ENCODE measurements around the gene CHST13.
A peak's percentile ranks its signal among the peaks of the same experiment; 100 is the strongest.

CHST13 gene

DNA sequence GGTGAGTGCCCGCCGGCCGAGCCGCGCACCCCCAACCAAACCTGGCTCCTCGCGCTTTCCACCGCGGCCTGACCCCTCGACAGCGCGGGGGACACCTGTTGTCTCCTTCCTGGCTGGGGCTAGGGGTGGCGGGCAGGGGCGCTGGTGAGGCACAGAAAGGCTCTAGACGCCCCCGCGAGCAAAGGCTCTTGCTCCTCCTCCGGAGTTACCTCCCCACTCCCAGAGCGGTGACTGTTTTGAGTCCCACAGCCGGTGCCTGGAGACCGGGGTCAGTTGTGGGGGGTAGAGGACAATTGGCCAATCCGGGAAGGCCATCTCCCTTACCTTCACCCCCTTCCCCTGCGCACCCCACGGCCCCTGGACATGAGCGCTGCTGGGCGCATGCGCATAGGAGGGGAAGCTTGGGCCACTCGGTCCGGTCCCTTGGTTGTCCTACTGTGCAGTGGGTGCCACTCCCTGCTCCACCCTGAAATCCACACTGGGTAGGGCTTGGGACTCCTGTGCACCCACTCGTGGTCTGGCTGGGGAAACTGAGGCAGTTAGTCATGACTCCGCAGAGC lies 554 bp downstream of the CHST13 start:
- 0 out of 2 replicates have a peak, but pooled peaks have one; percentile 18 for TF ChIP-seq CTCF (IDR thresholded peaks at IDR 0.05)

DNA sequence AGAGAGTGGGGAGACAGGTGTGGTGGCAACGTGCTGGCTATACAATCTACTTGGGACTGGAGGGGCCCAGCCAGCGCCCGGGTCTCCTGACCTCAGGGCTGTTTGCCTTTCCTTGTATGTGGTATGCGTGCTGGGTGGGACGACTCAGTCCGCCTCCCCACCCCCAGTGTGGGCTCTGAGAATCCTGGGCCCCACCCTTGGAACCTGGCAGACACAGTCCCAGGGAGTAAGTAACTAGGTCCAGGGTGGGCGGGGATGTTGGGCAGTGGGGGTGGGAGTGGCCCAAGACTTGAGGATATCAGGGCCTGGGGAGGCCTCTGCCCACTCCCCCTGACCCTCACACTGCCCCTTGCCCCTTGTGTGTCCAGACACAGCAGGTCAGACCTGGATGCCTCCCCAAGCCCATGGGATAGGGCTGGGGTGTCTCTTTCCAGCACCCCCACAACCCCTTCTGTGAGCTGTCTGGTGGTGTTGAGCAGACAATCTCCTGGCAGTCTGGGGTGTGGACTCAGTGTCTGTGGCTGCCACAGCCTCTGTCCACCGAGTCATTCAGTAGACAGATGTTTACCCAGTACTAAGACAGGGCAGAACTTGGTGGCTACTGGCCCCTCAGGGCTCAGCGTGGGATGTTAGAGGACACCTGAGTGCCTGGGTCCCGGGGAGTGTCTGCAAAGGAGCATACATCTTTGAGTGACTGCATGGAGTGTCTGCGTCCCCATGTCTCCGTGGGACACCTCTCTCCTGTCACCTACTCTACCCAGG lies 1.3 kb downstream of the CHST13 start:
- no peak for TF ChIP-seq CTCF (IDR thresholded peaks at IDR 0.05)

DNA sequence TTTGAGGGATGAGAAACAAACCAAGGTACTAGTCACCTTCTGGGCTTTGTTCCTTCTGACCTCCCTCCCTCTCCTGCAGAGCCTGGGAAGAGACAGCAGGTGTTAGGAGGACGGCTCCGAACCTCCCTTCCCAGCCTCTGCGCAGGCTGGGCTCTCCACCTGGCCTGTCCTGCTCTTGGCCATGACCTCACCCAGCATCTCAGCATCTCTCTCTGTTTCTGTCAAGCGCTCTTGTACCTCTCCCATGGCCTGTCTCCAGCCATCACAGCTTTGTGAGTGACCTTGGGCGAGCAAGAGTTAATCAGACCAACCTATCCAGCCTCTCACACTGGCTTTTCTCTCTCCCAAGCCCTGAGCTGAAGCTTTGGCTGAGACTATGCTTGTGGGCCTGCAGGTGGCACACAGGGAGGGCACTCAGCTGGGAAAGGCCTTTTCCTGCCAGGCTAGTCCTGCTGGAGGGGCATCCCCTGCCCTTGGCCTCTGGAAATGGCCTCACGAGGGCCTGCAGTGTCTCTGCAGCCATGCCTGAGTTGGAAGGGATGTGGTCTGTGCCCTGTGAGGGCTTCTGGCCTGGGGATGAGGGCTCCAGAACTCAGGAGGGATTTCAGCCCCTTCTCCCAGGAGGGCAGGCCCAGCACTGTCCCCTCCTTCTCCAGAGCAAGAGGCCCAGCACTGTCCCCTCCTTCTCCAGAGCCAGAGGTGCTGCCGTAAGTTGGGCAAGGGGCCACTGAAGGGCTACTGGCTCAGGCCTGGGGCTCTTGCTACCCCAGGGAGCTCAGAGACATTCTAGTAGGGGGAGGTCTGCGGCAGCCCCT lies 2.1 kb downstream of the CHST13 start:
- TF ChIP-seq CTCF (IDR thresholded peaks at IDR 0.05) = no peak

DNA sequence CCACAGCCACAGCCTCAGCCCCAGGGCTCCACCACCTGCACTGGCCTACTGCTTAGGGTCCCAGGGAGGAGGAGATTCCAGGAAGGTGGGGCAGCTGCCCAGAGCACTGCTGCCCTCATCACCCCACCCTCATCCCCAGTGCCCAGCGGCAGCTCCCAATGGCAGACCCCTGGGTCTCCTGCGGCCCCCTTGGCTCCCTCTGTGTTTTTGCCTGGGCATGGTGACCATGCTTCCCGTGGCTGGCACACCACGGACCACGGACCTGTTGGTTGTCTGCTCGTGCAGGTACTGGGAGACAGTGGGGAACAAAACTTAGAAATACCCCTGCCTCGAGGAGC lies 2.7 kb downstream of the CHST13 start:
- TF ChIP-seq CTCF (IDR thresholded peaks at IDR 0.05) = no peak

DNA sequence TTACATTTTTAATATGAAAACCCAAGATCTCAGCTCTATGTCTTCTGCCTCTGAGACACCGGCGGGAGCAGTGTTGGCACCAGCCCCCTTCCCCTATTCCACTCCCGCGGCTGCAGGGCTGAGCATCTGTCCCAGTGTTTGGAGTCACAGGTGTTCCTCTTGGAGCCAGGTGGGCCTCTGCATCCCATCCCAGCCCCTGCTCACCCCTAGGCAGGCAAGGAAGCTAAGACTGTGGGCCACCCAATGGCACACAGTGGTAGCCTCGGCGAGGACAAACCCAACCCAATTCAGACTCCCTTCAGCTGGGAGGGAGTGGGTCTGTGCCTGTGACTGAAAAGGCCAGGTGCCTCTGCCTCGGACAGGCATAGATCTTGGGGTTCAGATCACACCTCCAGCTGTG lies 3.1 kb downstream of the CHST13 start:
- no peak for TF ChIP-seq CTCF (IDR thresholded peaks at IDR 0.05)

DNA sequence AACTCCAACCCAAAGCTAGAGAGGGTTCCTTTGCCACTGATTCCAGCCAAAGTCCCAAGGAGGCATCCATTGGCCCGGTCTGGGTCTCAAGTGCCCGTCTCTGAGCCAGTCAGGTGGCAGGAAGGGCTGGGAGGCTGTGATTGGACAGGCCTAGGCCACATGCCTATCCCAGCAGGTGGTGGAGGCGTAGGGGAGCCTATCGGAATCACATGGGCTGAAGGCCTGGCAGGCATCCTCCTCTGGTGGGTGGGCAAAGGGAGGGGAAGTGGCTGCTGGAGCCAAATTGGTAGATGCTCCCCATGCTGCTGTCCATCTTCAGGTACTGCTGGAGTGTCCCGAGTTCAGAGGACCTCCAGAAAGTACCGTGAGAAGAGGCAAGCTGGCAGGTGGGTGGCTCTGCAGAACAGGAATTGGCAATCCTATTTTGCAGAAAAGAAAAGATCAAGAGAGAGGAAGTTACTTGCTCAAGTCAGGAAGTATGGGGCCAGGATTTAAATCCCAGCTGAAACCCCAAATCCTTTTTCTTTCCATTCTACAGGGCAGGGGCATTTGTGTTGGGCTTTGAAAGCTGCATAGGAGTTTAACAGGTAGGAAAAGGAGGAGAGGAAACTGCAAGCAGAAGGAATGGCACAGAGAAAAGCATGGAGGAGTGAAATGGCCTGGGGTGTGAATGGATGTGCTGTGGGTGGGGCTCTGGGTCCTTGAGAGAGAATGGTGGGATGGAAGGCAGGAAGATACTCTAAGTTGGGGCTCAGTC lies 3.7 kb downstream of the CHST13 start:
- TF ChIP-seq CTCF (IDR thresholded peaks at IDR 0.05) = no peak

- no peak for TF ChIP-seq CTCF (IDR thresholded peaks at IDR 0.05)
These were observed 4.5 kb downstream of the CHST13 start for GRCh38 chr3:126528419-126528799.

All from LNCAP (cell line).